GM18873 (cell line): ENCODE results near the gene PTPRA.
A peak's percentile ranks its signal among the peaks of the same experiment; 100 is the strongest.
"Not testable (repeated sequence)": the region's sequence is repeated elsewhere in the genome, so short reads cannot be mapped to it uniquely, and the experiment has no call there.

ENCODE experiments used
- ATAC-seq: cut with Tn5 transposase; IDR thresholded peaks from one replicate; pipeline ENCODE4 v1.9.1; 2021; ENCODE audit warnings: mild to moderate bottlenecking, moderate library complexity, moderate number of reproducible peaks; ENCODE audit not compliant: unreplicated experiment, low FRiP score

PTPRA gene

GRCh38 chr20:3032624-3033023 is 159.3 kb downstream of the PTPRA start:
- no peak for ATAC-seq

DNA sequence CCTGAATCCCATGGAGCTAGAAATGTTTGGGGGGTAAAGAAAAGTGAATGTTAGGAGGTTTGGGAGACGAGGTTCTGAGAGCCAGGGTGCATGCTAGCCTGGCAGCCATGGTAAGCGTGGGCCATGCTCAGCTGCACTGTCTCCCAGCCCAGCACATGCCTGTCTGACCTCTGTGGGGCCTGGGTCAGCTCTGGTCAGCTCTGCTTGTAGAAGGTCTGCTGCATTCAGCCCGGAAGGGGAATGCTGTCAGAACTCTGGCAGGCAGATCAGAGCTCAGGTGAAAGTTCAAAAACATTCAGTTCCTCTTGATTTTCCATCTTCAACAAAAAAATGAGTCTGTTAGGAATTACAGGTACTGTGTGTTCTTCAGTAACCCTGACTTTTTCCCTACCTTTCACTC is 164.4 kb downstream of the PTPRA start:
- no peak for ATAC-seq

DNA sequence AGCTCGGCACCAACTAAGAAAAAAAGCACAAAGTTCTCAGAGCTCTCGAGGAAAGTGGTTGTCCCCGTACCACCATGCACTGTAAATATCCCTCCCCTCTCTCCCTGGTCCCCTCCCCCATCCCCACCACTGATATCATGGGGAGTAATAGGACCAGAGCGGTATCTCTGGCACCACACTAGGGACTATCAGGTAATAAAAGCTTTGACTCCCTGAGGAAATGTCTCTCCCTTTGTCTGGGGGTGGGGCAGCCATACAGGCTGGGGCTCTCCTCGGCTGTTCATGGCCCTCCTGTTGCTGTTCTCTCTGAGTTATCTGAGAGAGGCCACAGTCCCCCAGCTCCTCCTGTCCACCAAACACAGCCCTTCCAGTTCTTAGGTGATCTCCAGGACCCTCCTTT is 165.2 kb downstream of the PTPRA start:
- no peak for ATAC-seq

DNA sequence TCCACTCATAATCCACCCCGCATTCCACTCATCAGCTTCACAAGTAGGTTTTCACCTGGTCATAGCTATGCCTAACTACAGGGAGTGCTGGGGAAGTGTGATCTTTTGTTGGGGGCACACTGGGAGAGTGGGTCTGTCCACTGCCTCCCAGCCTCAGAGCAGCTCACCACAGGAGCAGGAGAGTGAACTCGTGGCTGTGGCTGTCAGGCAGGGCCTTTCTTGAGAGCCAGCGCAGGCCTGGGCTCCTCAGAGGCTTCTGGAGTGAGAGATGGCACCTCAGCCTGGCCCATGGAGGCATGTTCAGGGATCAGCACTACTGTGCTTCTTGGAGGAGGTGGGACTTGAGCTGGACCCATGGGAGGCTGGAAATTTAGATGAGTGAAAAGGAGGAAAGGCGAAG is 166.1 kb downstream of the PTPRA start:
- no peak for ATAC-seq

- no peak for ATAC-seq
Measured at GRCh38 chr20:3040086-3040485, 166.8 kb downstream of the PTPRA start.

DNA sequence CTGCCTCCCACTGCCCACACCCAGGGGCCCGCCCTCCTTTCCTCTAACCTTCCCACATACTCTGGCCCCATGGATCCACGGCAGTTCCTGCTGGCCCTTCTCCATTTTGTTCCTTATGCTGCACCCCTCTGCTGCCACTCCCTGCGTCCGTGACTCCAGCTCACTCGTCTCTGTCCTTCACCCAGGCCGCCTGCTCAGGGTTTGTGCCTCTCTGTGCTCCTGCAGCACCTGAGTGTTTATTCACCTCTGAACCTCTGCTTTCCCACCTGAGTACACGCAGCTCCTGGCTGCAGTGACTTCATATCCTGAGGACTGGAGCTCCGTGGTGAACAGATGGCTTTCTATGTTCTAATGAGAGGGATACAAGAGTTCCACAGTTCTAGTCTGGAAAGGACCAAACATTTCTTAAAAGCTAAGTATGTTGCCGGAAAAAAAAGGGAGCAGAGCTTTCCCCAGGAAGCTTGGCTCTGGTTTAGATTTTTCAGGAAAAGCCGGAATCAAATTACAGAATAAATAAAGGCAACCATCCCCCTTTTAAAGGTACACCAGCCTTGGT is 168.7 kb downstream of the PTPRA start:
- ATAC-seq = no peak

GRCh38 chr20:3042625-3043024 is 169.3 kb downstream of the PTPRA start:
- ATAC-seq = no peak

DNA sequence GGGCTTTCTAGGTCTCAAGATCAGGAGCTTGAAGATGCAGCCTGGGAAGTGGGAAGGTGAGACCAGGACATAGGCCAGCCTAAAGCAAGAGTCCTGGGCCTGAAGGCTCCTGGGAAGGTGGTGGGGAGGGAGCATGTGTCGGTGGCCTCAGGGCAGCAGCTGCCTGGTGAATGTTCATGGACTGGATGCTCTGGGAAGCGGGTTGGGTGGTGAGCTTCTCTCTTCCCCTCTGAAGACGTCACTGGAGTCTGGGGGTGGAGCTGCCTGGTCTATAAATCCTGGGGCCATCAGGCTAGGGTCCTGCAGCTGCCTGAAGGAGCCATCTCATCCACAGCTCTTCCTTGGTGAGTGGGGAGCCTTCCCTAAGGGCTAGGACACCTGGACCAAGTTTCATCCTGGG is 170.0 kb downstream of the PTPRA start, which contains the start of gene GNRH2:
Gene GNRH2, plus strand, starts transcription at position 301 of the 400 bp plus-strand sequence. CDS start 793 bp downstream, outside the sequence.
- ATAC-seq = no peak

- ATAC-seq = no peak
Measured at GRCh38 chr20:3044336-3044965, 171.2 kb downstream of the PTPRA start.

DNA sequence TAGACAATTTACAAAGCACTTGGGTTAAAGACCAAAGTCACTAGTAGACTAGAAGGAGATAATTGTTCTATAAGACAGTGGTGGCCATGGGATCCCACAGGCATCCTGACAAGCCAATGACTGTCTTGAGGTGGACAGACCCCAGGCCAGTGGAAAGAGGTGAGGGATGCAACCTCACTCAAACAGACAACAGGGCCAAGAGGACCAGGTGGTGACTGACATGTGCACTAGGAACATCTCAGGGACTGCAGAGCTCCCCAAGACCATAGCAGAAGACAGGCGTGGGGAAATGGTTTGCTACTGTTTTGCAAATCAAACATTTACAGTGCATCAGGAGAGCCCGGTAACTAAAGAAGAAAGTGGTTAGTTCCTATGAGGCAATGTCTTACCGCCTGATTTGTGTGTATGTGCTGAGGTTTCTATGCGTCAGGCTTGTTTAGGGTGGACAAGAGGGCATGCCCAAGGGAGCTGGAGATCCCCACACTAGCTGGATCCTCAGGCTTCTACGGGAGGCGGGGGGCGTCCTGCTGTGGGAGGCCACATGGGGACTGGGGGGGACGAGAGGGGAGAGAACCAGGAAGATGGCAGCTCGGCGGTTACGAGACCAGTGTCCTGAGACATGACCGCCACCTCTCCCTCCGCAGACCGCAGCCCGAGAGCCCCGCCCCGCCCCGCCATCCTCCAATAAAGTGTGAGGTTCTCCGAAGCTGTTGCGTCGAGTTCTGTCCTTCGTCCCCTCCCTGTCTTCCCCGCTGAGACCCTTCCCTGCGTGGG is 171.9 kb downstream of the PTPRA start:
- ATAC-seq = peak; percentile 30

DNA sequence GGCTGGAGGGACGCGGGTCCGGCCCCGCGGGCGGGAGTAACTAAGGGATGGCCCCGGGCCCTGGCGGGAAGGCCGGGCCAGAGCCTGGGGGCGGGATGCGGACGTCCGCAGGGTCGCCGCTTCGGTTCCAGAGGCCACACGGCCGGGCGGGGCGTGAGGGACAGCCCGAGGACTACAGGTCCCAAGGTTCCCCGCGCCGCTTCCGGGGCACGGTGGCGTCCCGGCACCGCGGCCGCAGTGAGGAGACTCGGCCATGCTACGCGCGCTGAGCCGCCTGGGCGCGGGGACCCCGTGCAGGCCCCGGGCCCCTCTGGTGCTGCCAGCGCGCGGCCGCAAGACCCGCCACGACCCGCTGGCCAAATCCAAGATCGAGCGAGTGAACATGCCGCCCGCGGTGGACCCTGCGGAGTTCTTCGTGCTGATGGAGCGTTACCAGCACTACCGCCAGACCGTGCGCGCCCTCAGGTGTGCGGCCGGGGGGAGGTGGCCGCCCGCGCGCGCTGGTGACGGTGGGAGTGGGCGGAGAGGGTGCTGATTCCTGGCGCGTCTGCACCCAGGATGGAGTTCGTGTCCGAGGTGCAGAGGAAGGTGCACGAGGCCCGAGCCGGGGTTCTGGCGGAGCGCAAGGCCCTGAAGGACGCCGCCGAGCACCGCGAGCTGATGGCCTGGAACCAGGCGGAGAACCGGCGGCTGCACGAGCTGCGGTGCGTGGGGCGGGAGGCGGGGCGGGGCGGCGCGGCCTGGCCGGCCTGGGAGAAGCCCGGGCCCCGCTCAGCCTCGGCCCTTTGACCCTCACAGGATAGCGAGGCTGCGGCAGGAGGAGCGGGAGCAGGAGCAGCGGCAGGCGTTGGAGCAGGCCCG is 172.8 kb downstream of the PTPRA start, which contains the start of gene MRPS26:
Gene MRPS26, plus strand, starts transcription at position 237 of the 861 bp plus-strand sequence. Its CDS starts 17 bp downstream, at position 254.
- peak; percentile 80 for ATAC-seq

DNA sequence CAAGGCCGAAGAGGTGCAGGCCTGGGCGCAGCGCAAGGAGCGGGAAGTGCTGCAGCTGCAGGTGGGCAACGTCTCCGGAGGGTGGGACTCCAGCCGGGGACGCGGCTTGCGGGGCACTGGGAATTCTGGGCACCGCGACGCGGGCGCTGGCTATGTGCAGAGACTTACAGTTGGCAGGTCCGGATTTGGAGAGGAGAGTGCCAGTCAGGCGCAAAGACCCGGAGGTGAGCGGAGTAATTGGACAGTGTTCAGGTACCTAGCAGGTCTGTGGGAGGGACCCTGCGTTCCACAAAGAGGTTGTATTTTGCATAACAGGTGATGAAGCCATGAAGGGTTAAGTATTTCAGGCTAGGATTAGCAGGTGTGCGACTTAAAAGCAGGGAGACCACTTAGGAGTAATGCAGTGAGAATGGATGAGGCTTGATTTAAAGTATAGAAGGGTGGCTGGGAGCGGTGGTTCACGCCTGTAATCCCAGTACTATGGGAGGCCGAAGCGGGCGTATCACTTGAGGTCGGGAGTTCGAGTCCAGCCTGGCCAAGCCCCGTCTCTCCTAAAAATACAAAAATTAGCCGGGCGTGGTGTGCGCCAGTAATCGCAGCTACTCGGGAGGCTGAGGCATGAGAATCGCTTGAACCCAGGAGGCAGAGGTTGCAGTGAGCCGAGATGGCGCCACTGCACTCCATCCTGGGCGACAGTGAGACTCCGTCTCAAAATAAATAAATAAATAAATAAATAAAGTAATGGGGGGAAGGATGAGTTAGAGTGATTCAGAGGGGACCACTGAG is 173.6 kb downstream of the PTPRA start:
- ATAC-seq = peak; percentile 1

GRCh38 chr20:3047486-3048419 is 174.5 kb downstream of the PTPRA start:
- ATAC-seq = no peak

- no peak for ATAC-seq
Measured at GRCh38 chr20:3051385-3052019, 178.2 kb downstream of the PTPRA start.

DNA sequence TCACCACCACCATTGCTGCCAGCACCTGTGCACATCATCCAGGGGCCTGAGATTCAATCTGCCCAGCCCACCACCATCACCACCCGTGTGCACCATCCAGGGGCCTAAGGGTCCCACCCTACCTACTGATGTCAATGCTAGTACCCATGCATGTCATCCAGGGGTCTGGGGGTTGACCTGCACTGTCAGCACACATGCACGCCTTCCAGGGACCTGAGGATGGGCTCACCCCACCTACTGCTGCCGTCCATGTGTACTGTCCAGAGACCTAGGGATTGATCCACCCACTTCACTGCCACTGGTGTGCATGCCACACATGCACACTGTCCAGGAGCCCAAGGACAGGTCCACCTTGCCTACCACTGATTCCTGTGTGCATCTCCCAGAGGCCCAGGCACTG is 186.2 kb downstream of the PTPRA start:
- ATAC-seq = no peak

- not testable (repeated sequence) for ATAC-seq
Measured at GRCh38 chr20:3064119-3064518, 190.8 kb downstream of the PTPRA start.

DNA sequence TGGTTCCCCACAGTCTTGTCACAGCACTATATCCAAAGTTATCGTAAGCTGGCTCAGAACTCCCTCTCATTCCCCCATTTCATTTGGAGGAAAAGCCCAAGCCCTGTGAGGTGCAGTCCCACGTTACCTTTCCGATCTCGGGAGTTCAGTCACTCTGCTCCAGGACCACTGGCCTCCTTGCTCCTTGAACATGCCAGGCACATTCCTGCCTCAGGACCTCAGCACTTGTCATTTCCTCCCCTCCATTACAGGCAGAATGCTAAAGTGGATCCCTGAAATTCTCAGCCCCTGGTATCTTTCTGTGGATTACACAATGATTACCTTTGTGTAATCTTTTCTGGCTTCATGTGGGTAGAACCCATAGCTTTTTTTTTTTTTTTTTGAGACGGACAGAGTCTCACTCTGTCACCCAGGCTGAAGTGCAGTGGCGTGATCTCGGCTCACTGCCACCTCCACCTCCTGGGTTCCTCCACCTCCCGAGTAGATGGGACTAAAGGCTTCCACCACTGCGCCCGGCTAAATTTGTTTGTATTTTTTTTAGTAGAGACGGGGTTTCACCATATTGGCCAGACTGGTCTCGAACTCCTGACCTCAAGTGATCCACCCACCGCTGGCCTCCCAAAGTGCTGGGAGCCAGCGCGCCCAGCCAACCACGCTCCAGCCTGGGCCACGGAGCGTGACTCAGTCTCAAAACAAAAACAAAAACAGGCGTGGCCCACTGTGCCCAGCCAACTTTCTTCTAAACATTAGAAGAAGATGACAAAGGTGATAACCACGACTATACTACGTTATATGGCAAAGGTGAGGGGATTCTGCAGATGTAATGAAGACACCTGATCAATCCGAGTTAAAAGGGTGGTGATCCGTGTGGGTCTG is 194.1 kb downstream of the PTPRA start:
- no peak for ATAC-seq
